Activated naive CD8-positive, alpha-beta T cell treated with anti-CD3 and anti-CD28 coated beads for 36 hours (primary cell): ENCODE results near the gene KLHL41. TPM values are rescaled to one million over a fixed set of nuclear protein-coding genes. Genes with fewer than 3 reads are reported as not detected.
"Not testable (repeated sequence)": the region's sequence is repeated elsewhere in the genome, so short reads cannot be mapped to it uniquely, and the experiment has no call there.

Experiments
- DNase-seq: peaks from one replicate; pipeline ENCODE4 v3.0.0; 2021
- H3K27ac Mint-ChIP-seq: one replicate; pipeline ENCODE4 v1.8.0; 2022; ENCODE audit warnings: mild to moderate bottlenecking, moderate library complexity, mixed read lengths
- H3K27me3 Mint-ChIP-seq: one replicate; pipeline ENCODE4 v1.8.0; 2022; ENCODE audit warnings: mild to moderate bottlenecking, mixed read lengths
- H3K36me3 Mint-ChIP-seq: one replicate; pipeline ENCODE4 v1.8.0; 2021; ENCODE audit warnings: mild to moderate bottlenecking, mixed read lengths
- H3K4me1 Mint-ChIP-seq: one replicate; pipeline ENCODE4 v1.8.0; 2021; ENCODE audit warnings: mixed read lengths
- H3K4me3 Mint-ChIP-seq: one replicate; pipeline ENCODE4 v1.8.0; 2022; ENCODE audit warnings: mild to moderate bottlenecking, moderate library complexity, mixed read lengths
- H3K9me3 Mint-ChIP-seq: one replicate; pipeline ENCODE4 v1.8.0; 2022; ENCODE audit warnings: mixed read lengths
- total RNA-seq, 2 experiments: library from RNA; stranded (reverse); gene quantifications; one replicate each; pipeline ENCODE4 v1.2.3, GENCODE V29; 2021

Gene KLHL41
- total RNA-seq, 2 experiments from 2014 or later: 0.14 to 0.20 TPM

DNA sequence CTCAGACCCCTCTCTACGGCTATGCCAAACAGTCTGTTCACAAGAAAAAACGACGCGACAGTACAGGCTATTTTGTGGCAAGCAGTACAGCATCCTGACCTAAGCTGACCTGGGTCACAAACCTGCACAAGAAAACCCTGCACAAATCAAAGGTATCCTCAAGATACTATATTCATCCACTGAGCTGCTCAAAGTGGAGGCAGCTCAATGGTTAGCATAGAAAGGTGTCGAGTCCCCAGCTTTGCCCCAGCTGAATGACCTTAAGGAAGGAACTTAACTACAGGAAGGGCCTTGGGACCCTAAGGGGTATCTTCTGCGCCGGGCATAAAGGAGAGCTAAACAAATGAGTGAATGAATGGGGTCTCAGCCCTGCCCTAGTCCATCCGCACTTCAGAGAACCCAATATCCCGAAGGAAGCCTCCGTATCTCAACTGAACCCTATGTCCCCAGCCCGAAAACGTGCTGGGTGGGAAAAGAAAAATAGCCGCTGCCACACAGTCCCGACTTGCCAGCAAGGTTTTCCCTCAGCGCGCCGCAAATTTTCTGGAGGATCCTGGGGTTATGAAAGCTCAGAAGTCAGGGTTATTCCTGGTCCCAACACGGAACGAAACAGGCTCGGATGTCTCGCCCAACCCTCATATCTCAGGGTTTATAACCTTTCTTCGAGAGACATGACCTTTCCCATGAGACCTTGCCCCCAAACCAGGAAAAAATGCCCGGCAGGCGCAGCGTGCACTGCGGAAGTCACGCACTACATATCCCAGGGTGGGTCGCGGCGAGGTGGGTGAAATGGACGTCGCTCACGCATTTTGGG lies 63.9 kb downstream of the KLHL41 start, which contains the start of gene FASTKD1:
Gene FASTKD1 (minus strand): TSS at position 706 of the 814 bp plus-strand sequence. CDS start 1,836 bp downstream, outside the sequence.
- Mint-ChIP-seq H3K4me3 (peak within 1 kb of the TSS; percentile 97), H3K36me3 (peaks cover 5% of the 10 kb centered on the region), H3K4me1 (peaks cover 18% of the 10 kb centered on the region), H3K9me3 (no peaks in the 10 kb centered on the region), H3K27me3 (no peaks in the 10 kb centered on the region), H3K27ac (peak within 1 kb of the TSS; percentile 93)
- peak; percentile 87 for DNase-seq

DNA sequence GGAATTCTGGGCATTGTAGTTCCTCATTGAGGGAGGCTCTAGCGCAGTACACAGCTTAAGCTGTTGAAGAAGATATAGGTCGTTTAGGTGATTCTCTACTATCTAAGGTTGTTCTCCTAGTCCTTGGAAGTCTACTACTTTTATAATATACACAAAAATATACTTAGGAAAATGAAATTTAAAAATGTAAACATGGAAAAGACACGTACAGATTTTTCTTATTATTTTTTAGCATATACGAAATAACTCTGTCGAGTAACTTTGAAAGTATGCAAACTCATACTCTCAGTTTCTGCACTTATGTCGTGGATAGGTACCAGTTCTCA lies 64.4 kb downstream of the KLHL41 start:
- no peak for DNase-seq
- peak overlapping the region; percentile 93 for H3K27ac Mint-ChIP-seq
- H3K4me1 Mint-ChIP-seq: peaks cover 20% of the 10 kb centered on the region
- H3K27me3 Mint-ChIP-seq: no peaks in the 10 kb centered on the region
- no peaks in the 10 kb centered on the region for H3K9me3 Mint-ChIP-seq
- H3K36me3 Mint-ChIP-seq: peaks cover 5% of the 10 kb centered on the region
- peak overlapping the region; percentile 97 for H3K4me3 Mint-ChIP-seq

DNA sequence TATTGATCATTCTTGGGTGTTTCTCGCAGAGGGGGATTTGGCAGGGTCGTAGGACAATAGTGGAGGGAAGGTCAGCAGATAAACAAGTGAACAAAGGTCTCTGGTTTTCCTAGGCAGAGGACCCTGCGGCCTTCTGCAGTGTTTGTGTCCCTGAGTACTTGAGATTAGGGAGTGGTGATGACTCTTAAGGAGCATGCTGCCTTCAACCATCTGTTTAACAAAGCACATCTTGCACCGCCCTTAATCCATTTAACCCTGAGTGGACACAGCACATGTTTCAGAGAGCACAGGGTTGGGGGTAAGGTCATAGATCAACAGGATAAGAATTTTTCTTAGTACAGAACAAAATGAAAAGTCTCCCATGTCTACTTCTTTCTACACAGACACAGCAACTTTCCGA lies 65.0 kb downstream of the KLHL41 start:
- not testable (repeated sequence) for DNase-seq, H3K27me3 Mint-ChIP-seq

DNA sequence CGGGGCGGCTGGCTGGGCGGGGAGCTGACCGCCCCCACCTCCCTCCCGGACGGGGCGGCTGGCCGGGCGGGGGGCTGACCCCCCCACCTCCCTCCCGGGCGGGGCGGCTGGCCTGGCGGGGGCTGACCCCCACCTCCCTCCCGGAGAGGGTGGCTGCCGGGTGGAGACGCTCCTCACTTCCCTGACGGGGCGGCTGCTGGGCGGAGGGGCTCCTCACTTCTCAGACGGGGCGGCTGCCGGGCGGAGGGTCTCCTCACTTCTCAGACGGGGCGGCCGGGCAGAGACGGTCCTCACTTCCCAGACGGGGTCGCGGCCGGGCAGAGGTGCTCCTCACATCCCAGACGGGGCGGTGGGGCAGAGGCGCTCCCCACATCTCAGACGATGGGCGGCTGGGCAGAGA lies 65.8 kb downstream of the KLHL41 start:
- not testable (repeated sequence) for H3K27ac Mint-ChIP-seq, H3K9me3 Mint-ChIP-seq, H3K4me3 Mint-ChIP-seq, H3K27me3 Mint-ChIP-seq, H3K36me3 Mint-ChIP-seq, DNase-seq
- peaks cover 15% of the 10 kb centered on the region for H3K4me1 Mint-ChIP-seq

More for the DNA sequence above, 65.0 kb downstream of the KLHL41 start:
- H3K27ac Mint-ChIP-seq, H3K4me3 Mint-ChIP-seq, H3K36me3 Mint-ChIP-seq, H3K9me3 Mint-ChIP-seq: not testable (repeated sequence)
- H3K4me1 Mint-ChIP-seq: peaks cover 18% of the 10 kb centered on the region

Other genes with a start within 250 kb of the KLHL41 start
- 1 to 10 TPM; 1.4 to 1.6 TPM for gene LRP2, start 147.2 kb upstream of the KLHL41 start, total RNA-seq
- gene BBS5, start 30.2 kb upstream of the KLHL41 start, total RNA-seq: 1 to 10 TPM; 3.5 to 5.0 TPM
- gene FASTKD1, start 64.2 kb downstream of the KLHL41 start, total RNA-seq: 10 to 100 TPM; 57.5 to 58.2 TPM
- 10 to 100 TPM; 67.3 to 72.6 TPM for gene PPIG, start 74.6 kb downstream of the KLHL41 start, total RNA-seq
- gene CFAP210, start 184.7 kb downstream of the KLHL41 start, total RNA-seq: not detected
- gene PHOSPHO2, start 184.8 kb downstream of the KLHL41 start, total RNA-seq: 1 to 10 TPM; 3.4 to 4.1 TPM
- 10 to 100 TPM; 15.9 to 16.3 TPM for gene KLHL23, start 224.1 kb downstream of the KLHL41 start, total RNA-seq